HG03135 (cell line): Measurements from ENCODE around the gene GIPC2.
"Not testable (repeated sequence)": the region's sequence is repeated elsewhere in the genome, so short reads cannot be mapped to it uniquely, and the experiment has no call there.

Experiments used
- ATAC-seq: cut with Tn5 transposase; IDR thresholded peaks from one replicate; pipeline ENCODE4 v1.9.1; 2021; ENCODE audit warnings: mild to moderate bottlenecking, moderate library complexity; ENCODE audit not compliant: unreplicated experiment

The GIPC2 gene

DNA sequence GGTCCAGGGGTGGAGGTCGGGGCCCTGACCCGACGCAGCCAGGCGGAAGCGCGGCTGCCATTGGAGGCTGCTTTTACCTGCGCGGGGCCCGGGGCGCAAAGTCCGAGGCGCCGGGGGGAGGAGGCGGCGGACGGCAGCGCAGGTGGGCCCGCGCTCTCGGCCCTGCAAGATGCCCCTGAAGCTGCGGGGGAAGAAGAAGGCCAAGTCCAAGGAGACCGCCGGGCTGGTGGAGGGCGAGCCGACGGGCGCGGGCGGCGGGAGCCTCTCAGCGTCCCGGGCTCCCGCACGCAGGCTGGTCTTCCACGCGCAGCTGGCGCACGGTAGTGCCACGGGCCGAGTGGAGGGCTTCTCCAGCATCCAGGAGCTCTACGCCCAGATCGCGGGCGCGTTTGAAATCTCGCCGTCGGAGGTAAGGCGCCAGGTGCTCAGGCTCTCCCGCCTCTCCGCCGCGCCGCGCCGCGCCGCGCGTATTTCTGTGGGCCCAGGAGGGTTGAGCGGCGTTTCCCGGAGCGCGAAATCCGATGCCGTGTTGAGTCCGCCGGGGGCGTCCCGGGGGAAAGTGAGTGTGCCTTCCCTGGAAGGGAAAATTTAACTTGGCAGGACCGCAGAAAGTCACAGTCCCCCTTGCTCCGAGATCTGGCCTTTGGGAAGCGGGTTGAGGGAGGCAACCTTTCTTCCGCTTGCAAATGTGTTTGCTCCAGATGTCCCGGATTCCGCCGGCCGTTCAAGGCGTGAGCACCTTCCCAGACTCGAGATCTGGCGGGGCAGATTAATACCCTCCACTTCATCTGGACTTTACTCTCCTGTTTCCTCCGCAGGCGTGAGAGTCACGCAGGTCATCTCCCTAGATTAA, at the start of gene GIPC2:
GIPC2 (plus strand) TSS at position 41 of the 853 bp plus-strand sequence; CDS start at position 170, 129 bp downstream.
- no peak for ATAC-seq

DNA sequence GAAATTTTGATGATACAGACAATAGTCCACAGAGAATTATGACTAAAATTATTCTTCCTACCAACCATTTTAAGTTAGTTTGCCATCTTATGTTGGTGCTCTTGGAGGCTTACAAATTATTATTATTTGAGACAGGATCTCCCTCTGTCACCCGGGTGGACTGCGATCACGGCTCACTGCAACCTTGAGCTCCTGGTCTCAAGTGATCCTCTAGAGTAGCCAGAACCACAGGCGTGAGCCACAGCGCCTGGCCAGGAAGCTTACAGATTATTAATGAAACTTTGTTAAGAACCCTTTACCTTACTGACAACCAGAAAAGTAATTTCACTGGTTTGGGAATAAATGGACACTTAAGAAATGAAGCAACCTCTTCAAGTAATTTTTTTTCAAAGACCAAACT, 49.0 kb upstream of the GIPC2 start:
- no peak for ATAC-seq

GRCh38 chr1:78000536-78000935, 45.2 kb upstream of the GIPC2 start:
- not testable (repeated sequence) for ATAC-seq

DNA sequence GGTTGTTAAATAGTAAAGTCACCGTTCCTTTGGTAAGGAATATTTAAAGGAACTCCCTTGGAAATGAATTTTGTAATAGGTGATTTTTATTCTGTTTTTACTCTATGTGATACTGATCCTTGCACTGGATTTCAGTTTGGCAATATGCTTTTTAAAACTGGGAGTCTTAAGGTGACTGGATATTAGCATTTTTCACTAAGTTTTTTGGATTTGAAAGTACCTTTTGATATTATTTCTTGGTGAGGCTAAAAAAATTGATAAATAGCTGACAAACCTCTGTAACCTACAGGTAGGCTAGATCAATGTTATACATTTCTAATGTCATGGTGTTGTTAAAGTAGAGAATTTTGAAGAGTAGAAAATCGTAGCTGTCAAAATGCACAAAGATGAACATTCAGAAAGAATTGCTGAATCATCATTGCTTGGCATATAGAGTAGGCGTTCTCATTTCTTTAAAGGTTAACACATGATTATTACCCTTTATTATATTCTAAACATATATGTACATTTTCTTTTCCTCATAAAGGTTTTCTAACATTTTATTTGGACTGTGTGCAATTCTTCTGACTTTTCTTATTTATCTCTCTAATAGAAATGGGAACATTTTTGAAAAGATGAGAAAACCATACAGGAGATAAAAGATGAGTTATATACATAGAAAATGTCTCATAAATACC, 42.6 kb upstream of the GIPC2 start:
- no peak for ATAC-seq

GRCh38 chr1:78003882-78004718, 41.7 kb upstream of the GIPC2 start:
- peak; percentile 50 for ATAC-seq

DNA sequence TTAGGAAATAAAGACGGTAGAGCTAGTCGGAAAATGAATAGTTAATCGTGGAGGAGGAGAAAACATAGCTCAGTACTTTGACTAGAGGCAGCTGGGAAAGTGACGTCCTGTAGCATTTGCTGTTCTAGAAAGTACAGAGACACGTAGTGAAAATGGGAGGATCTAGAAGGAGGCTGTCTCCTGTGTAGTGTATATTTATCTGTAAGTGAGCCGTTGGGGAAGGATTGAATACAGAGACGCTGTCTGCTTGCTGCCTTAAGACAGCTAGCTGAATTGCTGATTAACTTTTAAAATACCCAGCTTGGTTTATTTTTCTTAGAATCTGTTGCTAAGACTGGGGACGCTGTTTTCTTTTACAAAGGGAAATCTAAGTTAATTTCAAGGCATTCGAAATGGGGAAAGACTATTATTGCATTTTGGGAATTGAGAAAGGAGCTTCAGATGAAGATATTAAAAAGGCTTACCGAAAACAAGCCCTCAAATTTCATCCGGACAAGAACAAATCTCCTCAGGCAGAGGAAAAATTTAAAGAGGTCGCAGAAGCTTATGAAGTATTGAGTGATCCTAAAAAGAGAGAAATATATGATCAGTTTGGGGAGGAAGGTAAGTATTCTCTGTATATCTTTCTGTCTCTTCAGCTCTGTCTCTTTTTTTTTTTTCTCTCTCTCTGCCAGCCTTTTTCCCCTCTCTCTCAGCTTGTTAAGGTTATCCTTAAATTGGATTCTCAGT, 40.9 kb upstream of the GIPC2 start, which contains the start of gene DNAJB4:
DNAJB4 (plus strand) TSS at position 221 of the 729 bp plus-strand sequence; CDS start at position 393, 172 bp downstream.
- ATAC-seq = peak; percentile 98

- no peak for ATAC-seq
These were observed 40.4 kb upstream of the GIPC2 start for GRCh38 chr1:78005448-78005722.

GRCh38 chr1:78005755-78006154, 40.0 kb upstream of the GIPC2 start:
- ATAC-seq = no peak

DNA sequence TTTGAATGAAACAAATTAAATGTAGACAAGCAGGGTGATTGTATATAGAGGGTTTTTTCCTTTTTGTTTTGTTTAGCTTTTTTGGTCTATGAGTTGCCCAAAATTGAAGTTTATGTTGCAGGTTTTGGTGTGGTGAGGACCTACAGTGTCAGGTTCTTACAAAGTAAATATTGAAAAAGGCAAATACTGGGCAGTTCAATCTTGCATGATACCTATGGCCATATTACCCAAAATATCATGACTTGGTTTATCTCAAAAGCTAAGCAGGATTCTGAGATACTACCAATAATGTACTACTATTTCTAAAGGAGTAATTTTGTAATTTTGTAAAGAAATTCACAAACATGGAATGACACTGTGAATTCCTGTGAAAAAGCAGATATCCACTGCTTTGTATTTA, 39.2 kb upstream of the GIPC2 start:
- no peak for ATAC-seq

GRCh38 chr1:78007677-78008341, 38.0 kb upstream of the GIPC2 start:
- no peak for ATAC-seq

GRCh38 chr1:78009276-78009675, 36.5 kb upstream of the GIPC2 start:
- ATAC-seq = no peak

- no peak for ATAC-seq
These were observed 35.9 kb upstream of the GIPC2 start for GRCh38 chr1:78009836-78010235.

DNA sequence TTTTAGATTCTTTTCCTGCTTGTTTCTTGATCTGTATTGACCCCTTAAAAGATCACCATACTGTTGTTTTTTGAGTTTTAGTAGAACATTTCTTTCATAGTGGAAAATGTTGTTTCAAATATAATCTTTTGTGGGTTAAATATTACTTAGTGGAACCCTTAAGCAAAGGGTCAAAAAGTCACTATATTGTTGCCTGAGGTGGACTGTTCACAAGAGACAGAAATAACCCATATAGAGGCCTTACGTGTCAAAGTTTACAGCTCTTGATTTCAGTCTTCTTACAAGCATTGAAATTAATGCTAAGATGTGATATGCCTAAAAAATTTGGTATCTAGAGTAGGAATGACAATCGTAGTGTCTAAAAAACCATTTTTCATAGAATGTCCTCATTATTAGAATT, 34.7 kb upstream of the GIPC2 start:
- no peak for ATAC-seq

- ATAC-seq = no peak
These were observed 30.6 kb upstream of the GIPC2 start for GRCh38 chr1:78015148-78015547.

DNA sequence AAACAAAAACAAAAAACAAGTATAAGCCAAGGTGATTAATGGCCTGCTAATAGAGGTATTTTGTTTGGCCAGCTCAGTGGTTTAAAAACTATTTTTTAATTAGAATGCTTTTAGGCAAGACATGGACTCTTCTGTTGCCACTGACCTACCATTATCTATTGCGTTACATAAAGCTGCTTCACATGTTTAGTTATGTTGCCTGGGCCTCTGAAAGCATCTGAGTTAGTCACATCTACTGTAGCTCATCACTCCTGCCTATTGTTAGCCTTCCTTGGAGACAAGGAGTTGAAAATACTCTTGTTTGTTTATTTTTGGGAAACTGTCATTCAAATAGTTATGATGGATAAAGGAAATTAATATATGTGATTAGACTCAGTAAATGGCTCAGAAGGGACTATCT, 26.7 kb upstream of the GIPC2 start:
- ATAC-seq = no peak

- ATAC-seq = not testable (repeated sequence)
These were observed 24.6 kb upstream of the GIPC2 start for GRCh38 chr1:78021134-78021533.

DNA sequence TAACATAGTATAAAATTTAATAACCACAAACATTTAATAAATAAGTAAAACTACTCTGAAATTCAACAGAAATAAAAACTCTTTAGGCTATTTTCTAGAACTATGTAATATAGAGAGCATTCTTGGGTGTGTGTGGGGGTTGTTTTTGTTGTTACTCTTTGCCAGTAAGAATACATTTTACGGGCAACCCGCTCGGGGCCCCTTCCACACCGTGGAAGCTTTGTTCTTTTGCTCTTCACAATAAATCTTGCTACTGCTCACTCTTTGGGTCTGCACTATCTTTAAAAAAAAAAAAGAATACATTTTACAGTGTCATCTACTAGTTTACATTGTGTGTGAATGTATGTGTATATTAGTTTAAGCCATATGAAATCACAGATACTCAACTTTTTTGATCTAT, 16.0 kb upstream of the GIPC2 start:
- no peak for ATAC-seq

GRCh38 chr1:78032996-78033796, 12.6 kb upstream of the GIPC2 start:
- no peak for ATAC-seq

GRCh38 chr1:78033797-78034172, 12.0 kb upstream of the GIPC2 start:
- ATAC-seq = no peak
